ENCODE data around the gene NAGLU.
"Not testable (repeated sequence)": the region's sequence is repeated elsewhere in the genome, so short reads cannot be mapped to it uniquely, and the experiment has no call there.

Gene NAGLU

DNA sequence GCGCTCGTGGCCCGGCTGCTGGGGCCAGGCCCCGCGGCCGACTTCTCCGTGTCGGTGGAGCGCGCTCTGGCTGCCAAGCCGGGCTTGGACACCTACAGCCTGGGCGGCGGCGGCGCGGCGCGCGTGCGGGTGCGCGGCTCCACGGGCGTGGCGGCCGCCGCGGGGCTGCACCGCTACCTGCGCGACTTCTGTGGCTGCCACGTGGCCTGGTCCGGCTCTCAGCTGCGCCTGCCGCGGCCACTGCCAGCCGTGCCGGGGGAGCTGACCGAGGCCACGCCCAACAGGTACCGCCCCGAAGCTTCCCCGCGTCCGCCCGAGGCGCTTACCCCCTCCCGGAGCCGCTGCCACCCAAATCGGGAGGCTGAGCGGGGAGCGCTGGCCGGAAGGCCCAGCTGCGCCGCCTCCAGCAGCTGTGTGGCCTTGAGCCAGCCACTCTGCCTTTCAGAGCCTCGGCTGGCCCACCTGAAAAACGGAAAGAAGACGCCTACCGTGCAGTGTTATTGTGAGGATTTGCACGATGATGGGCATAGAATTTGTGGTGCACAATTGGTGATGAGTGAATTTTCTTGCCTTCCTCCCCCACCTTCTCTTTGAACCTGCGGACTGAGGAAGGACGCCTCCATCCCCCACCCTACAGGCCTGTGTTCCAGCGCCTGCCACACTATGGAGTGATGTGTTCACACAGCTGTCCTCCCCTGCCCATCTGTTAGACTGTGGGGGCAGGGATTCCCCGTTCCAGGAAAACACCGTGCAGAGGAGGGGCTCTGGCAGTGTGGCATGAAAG, 523 bp downstream of the NAGLU start:
- H3K4me3 ChIP-seq (ENCODE audit: low read depth, low read length), result peak overlapping the region; percentile 61
- POLR2A ChIA-PET, result interaction anchor here (0.9 to 2.3 kb wide), 6 partner anchors 10 to 116 kb away, joined by 3 to 14 read pairs (median 8); partner anchors contain the start of gene CAVIN1

DNA sequence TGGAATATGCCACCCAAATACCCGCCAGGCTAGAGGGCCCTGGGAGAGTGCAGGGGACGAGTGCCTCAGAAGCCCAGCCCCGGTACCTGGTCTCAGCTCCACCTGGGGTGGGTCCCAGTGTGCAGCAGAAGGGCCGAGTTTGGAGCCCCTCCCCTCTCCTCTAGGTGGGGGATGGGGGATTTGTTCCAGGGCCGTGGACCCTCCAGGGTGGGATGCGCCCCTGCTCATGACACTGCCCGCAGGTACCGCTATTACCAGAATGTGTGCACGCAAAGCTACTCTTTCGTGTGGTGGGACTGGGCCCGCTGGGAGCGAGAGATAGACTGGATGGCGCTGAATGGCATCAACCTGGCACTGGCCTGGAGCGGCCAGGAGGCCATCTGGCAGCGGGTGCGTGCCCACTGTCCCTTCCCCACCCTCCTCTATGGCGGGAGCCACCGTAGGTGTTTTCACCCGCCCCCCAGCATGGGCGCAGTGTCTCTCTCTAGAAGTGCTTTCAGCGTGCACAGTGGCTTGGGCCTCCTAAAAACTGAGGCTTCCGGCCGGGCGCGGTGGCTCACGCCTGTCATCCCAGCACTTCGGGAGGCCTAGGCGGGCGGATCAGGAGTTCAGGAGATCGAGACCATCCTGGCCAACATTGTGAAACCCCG, 1.2 kb downstream of the NAGLU start:
- ChIA-PET POLR2A (interaction anchor here (1.0 to 2.3 kb wide), 4 partner anchors 11 to 114 kb away, joined by 8 to 14 read pairs (median 10); partner anchors contain the start of gene CAVIN1), CTCF (interaction anchor here (1.2 to 2.5 kb wide), 4 partner anchors 11 to 225 kb away, joined by 4 to 17 read pairs (median 8); no protein-coding TSS in a partner anchor)
- DNase-seq (ENCODE audit: low read depth, low spot score), result no peak
- peak overlapping the region; percentile 61 for H3K4me3 ChIP-seq (ENCODE audit: low read depth, low read length)
- TF ChIP-seq, protein P1, sequence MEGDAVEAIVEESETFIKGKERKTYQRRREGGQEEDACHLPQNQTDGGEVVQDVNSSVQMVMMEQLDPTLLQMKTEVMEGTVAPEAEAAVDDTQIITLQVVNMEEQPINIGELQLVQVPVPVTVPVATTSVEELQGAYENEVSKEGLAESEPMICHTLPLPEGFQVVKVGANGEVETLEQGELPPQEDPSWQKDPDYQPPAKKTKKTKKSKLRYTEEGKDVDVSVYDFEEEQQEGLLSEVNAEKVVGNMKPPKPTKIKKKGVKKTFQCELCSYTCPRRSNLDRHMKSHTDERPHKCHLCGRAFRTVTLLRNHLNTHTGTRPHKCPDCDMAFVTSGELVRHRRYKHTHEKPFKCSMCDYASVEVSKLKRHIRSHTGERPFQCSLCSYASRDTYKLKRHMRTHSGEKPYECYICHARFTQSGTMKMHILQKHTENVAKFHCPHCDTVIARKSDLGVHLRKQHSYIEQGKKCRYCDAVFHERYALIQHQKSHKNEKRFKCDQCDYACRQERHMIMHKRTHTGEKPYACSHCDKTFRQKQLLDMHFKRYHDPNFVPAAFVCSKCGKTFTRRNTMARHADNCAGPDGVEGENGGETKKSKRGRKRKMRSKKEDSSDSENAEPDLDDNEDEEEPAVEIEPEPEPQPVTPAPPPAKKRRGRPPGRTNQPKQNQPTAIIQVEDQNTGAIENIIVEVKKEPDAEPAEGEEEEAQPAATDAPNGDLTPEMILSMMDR (IDR thresholded peaks at IDR 0.05; ENCODE audit: insufficient read depth, low read length, missing control alignments), result no peak

More for the DNA sequence above, 523 bp downstream of the NAGLU start:
- CTCF ChIA-PET, result interaction anchor here (1.0 to 2.5 kb wide), 11 partner anchors 10 to 352 kb away, joined by 3 to 17 read pairs (median 4); no protein-coding TSS in a partner anchor
- DNase-seq (ENCODE audit: low read depth, low spot score), result no peak
- TF ChIP-seq, protein P1 (IDR thresholded peaks at IDR 0.05; ENCODE audit: insufficient read depth, low read length, missing control alignments), result no peak

DNA sequence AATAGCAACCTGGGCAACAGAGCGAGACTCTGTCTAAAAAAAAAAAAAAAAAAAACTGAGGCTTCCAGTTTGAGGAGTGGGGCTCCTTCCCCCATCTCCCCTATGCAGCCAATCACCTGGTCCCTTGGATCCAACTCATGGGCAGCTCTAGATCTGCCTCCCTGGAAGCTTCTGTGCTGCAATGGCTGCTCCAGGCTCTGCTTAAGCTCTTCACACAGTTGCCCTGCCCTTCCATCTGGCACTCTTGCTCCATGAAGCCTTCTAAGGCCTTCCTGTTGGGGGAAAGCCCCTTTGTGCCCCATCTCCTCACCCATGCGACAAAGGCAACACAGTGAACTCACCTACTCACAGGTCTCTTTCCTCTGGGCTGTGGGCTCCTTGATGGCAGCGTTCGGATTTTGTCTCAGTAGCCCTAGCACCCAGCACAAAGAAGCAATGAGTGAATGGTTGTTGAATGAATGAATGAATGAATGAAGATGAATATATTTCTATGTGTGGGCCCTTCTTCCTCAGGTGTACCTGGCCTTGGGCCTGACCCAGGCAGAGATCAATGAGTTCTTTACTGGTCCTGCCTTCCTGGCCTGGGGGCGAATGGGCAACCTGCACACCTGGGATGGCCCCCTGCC, 1.9 kb downstream of the NAGLU start:
- no peak for DNase-seq (ENCODE audit: low read depth, low spot score)
- ChIA-PET CTCF (interaction anchor here (1.2 kb wide), 1 partner anchor 226 kb away, joined by 6 read pairs; no protein-coding TSS in a partner anchor), POLR2A (no interaction called here)
- H3K4me3 ChIP-seq (ENCODE audit: low read depth, low read length), result no peak overlapping the region
- TF ChIP-seq, protein P1 (IDR thresholded peaks at IDR 0.05; ENCODE audit: insufficient read depth, low read length, missing control alignments), result no peak

DNA sequence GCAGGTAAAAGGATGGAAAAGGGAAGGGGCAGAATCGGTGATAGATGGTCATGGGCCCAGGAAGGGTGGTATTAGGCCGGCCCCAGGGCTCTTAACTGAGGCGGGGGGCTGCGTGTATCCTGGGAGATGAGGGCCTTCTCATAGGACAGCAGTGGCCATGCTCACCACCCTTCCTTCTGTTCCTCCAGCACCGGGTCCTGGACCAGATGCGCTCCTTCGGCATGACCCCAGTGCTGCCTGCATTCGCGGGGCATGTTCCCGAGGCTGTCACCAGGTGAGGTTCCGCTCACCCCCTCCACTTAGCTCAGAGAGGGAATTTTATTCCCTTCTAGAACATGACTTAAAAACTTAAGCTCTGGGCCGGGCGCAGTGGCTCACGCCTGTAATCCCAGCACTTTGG, 2.4 kb downstream of the NAGLU start:
- DNase-seq (ENCODE audit: low read depth, low spot score), result no peak
- H3K4me3 ChIP-seq (ENCODE audit: low read depth, low read length), result no peak overlapping the region
- TF ChIP-seq, protein P1 (IDR thresholded peaks at IDR 0.05; ENCODE audit: insufficient read depth, low read length, missing control alignments), result no peak
- POLR2A ChIA-PET, result no interaction called here
- CTCF ChIA-PET, result interaction anchor here (0.8 kb wide), 1 partner anchor 19 kb away, joined by 3 read pairs; no protein-coding TSS in a partner anchor

DNA sequence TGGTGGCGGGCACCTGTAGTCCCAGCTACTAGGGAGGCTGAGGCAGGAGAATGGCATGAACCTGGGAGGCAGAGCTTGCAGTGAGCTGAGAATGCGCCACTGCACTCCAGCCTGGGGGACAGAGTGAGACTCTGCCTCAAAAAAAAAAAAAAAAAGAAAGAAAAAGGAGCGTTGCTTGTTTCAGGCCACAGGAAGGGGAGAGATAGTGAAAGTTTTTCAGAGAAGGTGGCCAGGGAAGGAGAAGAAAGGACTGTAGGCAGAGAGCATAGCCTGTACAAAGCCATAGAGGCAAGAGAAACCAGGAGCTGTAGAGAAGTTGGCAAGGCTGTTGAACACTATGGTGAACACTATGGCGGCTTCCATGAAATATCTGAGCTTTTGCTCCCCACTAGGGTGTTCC, 4.5 kb downstream of the NAGLU start:
- CTCF ChIA-PET, result interaction anchor here (0.9 kb wide), 1 partner anchor 24 kb away, joined by 3 read pairs; no protein-coding TSS in a partner anchor
- POLR2A ChIA-PET, result interaction anchor here (0.7 to 1.2 kb wide), 2 partner anchors 21 to 141 kb away, joined by 3 read pairs; no protein-coding TSS in a partner anchor
- H3K4me3 ChIP-seq (ENCODE audit: low read depth, low read length), result not testable (repeated sequence)

DNA sequence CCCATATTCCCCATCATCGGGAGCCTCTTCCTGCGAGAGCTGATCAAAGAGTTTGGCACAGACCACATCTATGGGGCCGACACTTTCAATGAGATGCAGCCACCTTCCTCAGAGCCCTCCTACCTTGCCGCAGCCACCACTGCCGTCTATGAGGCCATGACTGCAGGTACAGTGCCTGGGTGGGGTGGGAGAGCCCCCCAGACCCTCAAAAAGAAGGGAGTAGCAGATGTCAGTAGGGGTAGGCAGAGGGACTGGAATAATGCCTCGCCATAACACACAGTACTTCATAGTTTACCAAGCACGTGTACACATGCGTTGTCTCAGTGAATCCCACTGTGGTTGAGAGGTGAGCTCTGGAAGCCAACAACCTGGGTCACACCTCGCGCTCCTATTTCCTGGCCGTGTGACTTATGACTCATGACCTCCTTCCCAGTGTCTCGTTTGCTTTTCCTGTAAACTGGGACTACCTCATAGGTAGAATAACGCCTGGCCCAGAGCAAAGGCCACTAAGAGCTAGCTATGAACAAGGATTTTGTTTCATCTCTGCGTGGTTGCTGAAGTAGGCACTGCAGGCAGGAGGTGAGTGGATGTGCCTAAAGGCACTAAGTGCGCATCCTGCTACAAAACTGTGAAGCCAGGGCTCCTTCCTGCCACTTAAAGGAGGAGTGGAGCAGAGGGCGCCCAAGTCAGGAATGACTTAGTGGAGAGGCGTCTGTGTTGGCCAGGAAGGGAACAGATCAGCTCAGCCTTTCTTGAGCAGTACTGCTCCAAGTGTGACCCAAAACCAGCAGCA, 5.2 kb downstream of the NAGLU start:
- POLR2A ChIA-PET, result interaction anchor here (1.2 to 1.4 kb wide), 2 partner anchors 14 to 22 kb away, joined by 3 to 6 read pairs; no protein-coding TSS in a partner anchor
- no peak overlapping the region for H3K4me3 ChIP-seq (ENCODE audit: low read depth, low read length)
- DNase-seq (ENCODE audit: low read depth, low spot score), result no peak
- CTCF ChIA-PET, result no interaction called here
- TF ChIP-seq, protein P1 (IDR thresholded peaks at IDR 0.05; ENCODE audit: insufficient read depth, low read length, missing control alignments), result no peak

More for the DNA sequence above, 4.5 kb downstream of the NAGLU start:
- not testable (repeated sequence) for DNase-seq (ENCODE audit: low read depth, low spot score)
